Vagina (tissue), 2 donors: ENCODE measurements around the gene PGLYRP4.

Experiments
- POLR2AphosphoS5 ChIP-seq, 2 donors: sonication (generic); formaldehyde crosslinking; IDR thresholded peaks; one replicate each; pipeline ENCODE4 v1.9.0; 2017; ENCODE audit warnings: antibody characterized with exemption in 2 of 2, mild to moderate bottlenecking in 2 of 2, low read depth in 1 of 2; ENCODE audit not compliant: insufficient read depth in 1 of 2
- TF ChIP-seq, protein P1 (sequence below), 3 experiments: fragments of 450-650 bp in 2 of 3; fragments of 200-600 bp in 1 of 3; sonication (generic) in 1 of 3; IDR thresholded peaks; one replicate each; pipeline ENCODE4 v1.5.1; 2017 to 2019; ENCODE audit warnings: antibody characterized with exemption in 3 of 3, mild to moderate bottlenecking in 2 of 3, moderate library complexity in 2 of 3

DNA sequence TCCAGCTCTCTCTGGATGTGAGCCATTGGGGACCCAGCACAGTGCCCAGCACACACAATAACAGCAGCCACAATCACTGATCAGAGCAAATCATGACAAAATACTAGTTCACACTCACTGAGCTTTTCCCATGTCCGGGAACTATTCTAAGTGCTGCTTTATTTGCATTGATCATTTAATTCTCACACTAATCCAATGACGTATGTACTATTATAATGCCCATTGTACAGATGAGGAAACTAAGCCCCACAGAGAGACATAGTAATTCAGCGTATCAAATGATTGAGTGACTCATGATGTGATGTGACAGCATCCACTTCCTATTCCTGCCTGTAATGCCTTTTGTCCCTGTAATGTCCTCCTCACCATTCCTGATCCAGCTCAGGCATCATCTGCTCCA lies 44.2 kb upstream of the PGLYRP4 start:
- TF ChIP-seq POLR2AphosphoS5 (IDR thresholded peaks at IDR 0.05; ENCODE audit: insufficient read depth in 1 of 2, low read depth in 1 of 2) = no peak
- TF ChIP-seq, protein P1, sequence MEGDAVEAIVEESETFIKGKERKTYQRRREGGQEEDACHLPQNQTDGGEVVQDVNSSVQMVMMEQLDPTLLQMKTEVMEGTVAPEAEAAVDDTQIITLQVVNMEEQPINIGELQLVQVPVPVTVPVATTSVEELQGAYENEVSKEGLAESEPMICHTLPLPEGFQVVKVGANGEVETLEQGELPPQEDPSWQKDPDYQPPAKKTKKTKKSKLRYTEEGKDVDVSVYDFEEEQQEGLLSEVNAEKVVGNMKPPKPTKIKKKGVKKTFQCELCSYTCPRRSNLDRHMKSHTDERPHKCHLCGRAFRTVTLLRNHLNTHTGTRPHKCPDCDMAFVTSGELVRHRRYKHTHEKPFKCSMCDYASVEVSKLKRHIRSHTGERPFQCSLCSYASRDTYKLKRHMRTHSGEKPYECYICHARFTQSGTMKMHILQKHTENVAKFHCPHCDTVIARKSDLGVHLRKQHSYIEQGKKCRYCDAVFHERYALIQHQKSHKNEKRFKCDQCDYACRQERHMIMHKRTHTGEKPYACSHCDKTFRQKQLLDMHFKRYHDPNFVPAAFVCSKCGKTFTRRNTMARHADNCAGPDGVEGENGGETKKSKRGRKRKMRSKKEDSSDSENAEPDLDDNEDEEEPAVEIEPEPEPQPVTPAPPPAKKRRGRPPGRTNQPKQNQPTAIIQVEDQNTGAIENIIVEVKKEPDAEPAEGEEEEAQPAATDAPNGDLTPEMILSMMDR (IDR thresholded peaks at IDR 0.05) = no peak
